Occipital lobe (tissue), 2 donors: ENCODE measurements around the gene C5. TPM values are rescaled to one million over a fixed set of nuclear protein-coding genes. Genes with fewer than 3 reads are reported as not detected.

Experiments
- DNase-seq: peaks from one replicate; lab custom pipeline; 2025; lab: John Stamatoyannopoulos, UW
- total RNA-seq: library from RNA; depleted of rRNA; stranded (reverse); fragments of >200 nt; gene quantifications from one replicate; pipeline ENCODE4 v1.2.3, GENCODE V29; 2014

C5 gene
- total RNA-seq, 1 donor from 2014 or later: 8.0 TPM

- DNase-seq: no peak
Measured at GRCh38 chr9:120912958-120913646, 137.0 kb downstream of the C5 start.

GRCh38 chr9:120911295-120911837, 138.7 kb downstream of the C5 start:
- DNase-seq: no peak

GRCh38 chr9:120910643-120911042, 139.4 kb downstream of the C5 start:
- DNase-seq: no peak

- DNase-seq: no peak
Measured at GRCh38 chr9:120909904-120910303, 140.2 kb downstream of the C5 start.

- no peak for DNase-seq
Measured at GRCh38 chr9:120905315-120906164, 144.5 kb downstream of the C5 start.

GRCh38 chr9:120904978-120905301, 145.1 kb downstream of the C5 start:
- DNase-seq: no peak

- no peak for DNase-seq
Measured at GRCh38 chr9:120904061-120904977, 145.8 kb downstream of the C5 start.

- no peak for DNase-seq
Measured at GRCh38 chr9:120902569-120903535, 147.2 kb downstream of the C5 start.

Other genes starting within 250 kb of the C5 start
- gene PSMD5, start 207.4 kb downstream of the C5 start, total RNA-seq: 30.4 TPM
- gene PHF19, start 173.1 kb downstream of the C5 start, total RNA-seq: 4.1 TPM
- gene TRAF1, start 123.5 kb downstream of the C5 start, total RNA-seq: 2.5 TPM
- gene CNTRL, start 24.7 kb upstream of the C5 start, total RNA-seq: 14.2 TPM
- 64.3 TPM for gene RAB14, start 151.6 kb upstream of the C5 start, total RNA-seq
- gene GSN, start 217.9 kb upstream of the C5 start, total RNA-seq: 28.5 TPM